GM21576 (cell line): Measurements from ENCODE around the gene GRIK1.

Source experiments
- ATAC-seq: cut with Tn5 transposase; IDR thresholded peaks from one replicate; pipeline ENCODE4 v1.9.1; 2021; ENCODE audit warnings: mild to moderate bottlenecking, moderate library complexity; ENCODE audit not compliant: unreplicated experiment

Gene GRIK1

DNA sequence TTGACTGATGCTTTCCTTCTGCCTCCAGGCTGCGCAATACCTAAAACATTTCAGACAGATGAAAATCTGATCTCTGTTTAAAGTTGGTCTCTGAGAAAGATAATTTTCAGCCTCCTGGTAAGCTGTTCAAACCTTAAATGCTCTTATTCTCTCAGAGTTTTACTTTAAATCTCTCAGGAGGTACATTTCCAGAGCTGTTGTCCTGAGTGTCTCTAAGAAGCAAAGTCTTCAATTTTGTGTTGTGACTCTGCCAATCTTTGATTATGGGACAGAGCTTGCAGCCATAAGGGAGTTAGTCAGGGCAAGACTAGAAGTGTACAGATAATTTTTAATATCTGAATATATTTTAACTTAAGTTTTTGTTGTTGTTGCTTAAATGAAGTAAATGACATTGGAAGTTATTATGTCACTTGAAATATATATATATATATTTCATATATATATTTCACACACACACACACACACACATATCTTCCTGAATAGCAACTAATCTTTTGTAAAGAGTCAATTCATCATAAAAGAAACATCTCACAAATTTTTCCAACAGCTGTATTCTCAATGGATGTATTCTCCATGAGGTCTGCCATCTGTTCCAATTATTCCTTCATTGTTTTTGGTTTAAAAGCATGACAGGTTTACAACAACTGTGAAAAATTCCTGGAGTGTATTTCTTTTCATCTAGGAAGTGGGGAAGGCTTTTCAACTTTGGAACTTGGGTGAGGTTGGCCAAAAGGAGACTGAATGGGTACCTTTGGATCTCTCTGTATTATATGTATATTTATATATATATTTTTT, 381.7 kb downstream of the GRIK1 start:
- ATAC-seq = no peak

GRCh38 chr21:29557200-29557599, 382.6 kb downstream of the GRIK1 start:
- no peak for ATAC-seq

GRCh38 chr21:29555601-29556000, 384.2 kb downstream of the GRIK1 start:
- no peak for ATAC-seq

DNA sequence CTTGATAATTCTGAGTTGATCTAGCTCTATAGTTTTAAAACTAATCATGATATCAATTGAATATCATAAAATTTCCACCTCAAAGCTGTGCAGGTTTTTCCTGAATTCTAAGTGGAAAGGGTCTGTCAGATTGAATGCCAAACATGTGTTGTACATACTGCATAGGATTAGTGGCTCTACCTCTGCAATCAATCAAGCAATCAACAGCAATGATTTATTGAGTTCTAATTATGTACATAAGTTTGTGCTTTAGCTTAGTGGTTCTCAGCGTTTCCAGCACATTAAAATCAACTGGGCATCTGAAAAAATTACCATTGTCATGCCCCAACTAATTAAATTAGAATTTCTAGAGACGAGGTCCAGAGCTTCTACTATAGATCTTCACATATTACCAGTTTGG, 389.6 kb downstream of the GRIK1 start:
- ATAC-seq = no peak

- ATAC-seq = no peak
Measured at GRCh38 chr21:29549614-29550013, 390.2 kb downstream of the GRIK1 start.

- no peak for ATAC-seq
Measured at GRCh38 chr21:29547998-29548397, 391.8 kb downstream of the GRIK1 start.

- ATAC-seq = no peak
Measured at GRCh38 chr21:29546071-29546470, 393.7 kb downstream of the GRIK1 start.

- no peak for ATAC-seq
Measured at GRCh38 chr21:29540289-29540688, 399.5 kb downstream of the GRIK1 start.

DNA sequence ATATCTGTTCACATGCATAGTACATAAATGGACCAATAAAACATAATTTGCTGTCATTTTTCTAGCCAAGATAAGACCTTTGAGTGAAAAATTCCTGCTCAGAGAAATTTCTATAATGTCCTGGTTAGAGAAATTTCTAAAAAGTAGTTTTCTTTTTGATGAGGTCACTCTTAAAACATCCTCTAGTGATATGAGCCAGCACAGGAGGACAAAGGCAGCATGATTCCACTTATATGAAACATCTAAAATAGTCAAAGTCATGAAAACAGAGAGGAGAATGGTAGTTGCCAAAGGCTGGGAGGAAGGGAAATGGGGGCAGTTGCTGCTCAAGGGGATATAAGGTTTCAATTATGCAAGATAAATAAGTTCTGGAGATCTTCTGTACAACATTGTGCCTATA, 401.7 kb downstream of the GRIK1 start:
- ATAC-seq = no peak

GRCh38 chr21:29534448-29534847, 405.3 kb downstream of the GRIK1 start:
- ATAC-seq = no peak

GRCh38 chr21:29529139-29529538, 410.7 kb downstream of the GRIK1 start:
- ATAC-seq = no peak

DNA sequence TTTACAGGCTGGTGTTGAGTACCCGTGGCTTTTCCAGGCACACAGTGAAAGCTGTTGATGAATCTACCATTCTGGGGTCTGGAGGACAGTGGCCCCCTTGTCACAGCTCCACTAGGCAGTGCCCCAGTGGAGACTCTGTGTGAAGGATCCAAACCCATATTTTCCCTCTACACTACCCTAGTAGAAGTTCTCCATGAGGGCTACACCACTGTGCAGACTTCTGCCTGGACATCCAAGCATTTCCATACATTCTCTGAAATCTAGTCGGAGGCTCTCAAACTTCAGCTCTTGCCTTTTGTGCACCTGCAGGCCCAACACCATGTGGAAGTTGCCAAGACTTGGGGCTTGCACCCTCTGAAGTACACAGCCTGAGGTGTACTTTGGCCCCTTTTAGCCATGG, 413.3 kb downstream of the GRIK1 start:
- ATAC-seq = no peak

GRCh38 chr21:29524055-29524454, 415.7 kb downstream of the GRIK1 start:
- no peak for ATAC-seq

DNA sequence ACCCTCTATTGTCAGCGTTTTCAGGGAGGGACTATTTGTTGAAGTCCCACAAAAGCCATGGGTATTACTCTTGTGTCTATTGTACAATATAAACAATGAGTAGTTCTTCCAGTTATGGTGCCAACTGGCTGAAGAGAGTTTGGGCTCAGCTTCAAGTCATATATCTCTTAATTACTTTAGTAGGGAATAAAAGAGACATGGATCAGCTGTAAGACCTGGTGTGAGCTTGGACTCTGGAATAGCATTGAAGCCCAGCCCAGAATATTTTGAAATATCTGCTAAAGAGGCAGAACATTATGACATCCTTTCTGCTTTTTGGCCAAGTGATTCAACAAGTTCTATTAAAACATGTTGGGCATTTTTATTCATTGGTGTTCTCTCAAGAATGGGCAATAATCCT, 416.1 kb downstream of the GRIK1 start:
- no peak for ATAC-seq

GRCh38 chr21:29521872-29522271, 417.9 kb downstream of the GRIK1 start:
- no peak for ATAC-seq

DNA sequence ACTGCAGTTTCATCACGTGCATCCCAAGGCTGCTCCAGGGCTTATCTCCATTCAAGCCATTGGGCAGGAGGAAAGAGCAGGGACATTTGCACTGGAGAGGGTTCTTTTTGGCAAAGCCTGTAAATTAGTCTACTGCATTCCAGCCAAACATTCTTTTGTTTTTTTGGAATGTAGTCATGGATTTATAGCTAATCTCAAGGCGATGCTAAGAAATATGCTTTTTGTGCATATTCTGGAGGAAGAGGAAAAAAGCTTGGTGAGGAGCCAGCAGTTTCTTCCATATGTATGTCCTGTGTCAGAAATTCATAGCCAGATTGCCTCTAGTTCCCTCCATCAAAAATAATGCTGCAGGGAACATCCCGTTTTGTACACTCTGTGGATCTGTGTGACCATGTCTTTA, 419.6 kb downstream of the GRIK1 start:
- no peak for ATAC-seq

DNA sequence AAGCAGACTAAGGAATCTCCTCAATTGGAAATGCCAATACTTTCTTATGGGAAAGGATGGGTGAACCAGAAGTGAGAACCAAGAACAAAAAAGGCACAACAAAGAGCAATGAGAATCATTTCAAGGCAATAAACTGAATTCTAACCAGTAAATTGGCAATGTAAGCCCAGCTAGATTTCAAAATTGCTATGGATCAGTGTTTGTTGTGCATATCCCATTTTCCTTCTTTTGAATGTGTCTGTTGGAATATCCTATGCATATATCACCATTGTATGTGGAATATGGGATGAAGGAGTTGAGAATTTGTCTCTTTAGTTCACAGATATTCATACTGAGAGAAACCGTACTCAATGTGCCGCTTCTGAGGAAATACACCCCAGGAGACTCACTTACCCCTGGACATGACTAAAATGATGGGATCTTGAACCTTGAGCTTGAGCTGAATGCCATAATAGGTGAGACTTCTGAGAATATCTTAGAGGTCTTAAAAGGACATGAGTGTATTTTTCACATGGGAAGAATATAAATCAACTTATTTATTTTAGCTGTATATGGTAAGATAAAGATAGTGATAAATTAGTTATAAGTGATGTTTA, 425.0 kb downstream of the GRIK1 start:
- no peak for ATAC-seq

DNA sequence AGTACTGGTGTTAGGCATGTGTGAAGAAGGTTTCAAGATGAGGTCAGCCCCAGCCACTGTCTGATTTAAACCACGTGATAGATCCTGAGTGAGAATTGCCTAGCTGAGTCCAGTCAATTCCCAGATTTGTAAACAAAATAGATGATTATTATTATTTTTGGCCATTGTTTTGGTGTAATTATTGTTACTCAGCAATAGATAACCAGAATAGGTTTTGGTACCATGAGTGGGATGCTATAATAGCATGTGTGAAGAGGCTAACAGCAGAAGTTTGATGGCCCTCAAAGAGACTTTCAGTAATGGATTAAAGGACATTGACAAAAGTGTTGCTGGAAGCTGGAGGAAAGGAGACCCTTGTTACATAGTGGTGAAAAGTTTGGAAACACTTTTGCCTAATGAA, 426.3 kb downstream of the GRIK1 start:
- no peak for ATAC-seq

DNA sequence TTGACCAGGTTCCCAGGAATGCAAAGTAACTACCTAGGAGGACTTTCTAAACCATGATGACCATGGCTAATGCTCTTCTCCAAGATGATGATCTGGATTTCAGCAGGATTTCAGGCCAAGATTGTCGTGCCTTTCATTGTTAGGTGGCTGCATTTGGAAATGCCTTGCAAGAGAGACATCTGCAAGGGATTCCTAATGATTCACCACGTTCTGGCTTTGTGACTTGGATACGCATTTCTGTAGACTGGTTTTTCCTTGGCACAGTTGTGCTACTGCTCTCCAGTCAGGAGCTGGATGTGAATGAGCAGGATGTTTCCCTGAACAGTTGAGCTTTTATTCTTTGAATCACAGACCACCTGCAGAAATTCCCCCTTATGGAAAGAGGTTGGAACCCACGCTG, 428.7 kb downstream of the GRIK1 start:
- ATAC-seq = no peak

GRCh38 chr21:29509121-29509520, 430.7 kb downstream of the GRIK1 start:
- no peak for ATAC-seq

DNA sequence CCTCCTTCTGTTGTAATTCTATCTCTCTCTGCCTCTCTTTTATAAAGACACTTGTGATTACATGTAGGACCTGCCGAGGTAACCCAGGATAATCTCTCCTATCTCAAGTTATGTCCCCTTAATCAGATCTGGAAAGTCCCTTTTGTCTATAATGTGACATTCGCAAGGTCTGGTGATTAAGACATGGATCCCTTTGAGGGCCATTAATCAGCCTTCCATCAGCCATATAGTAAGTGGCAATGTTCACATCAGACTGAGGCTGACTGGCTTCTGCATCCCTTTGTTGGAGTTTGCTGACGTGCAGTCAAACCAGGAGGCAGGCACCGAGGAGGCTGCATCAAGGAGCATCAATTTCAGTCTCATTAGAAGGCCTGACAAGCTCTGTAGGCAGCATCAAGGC, 431.5 kb downstream of the GRIK1 start:
- no peak for ATAC-seq

- ATAC-seq = no peak
Measured at GRCh38 chr21:29506947-29507346, 432.8 kb downstream of the GRIK1 start.

DNA sequence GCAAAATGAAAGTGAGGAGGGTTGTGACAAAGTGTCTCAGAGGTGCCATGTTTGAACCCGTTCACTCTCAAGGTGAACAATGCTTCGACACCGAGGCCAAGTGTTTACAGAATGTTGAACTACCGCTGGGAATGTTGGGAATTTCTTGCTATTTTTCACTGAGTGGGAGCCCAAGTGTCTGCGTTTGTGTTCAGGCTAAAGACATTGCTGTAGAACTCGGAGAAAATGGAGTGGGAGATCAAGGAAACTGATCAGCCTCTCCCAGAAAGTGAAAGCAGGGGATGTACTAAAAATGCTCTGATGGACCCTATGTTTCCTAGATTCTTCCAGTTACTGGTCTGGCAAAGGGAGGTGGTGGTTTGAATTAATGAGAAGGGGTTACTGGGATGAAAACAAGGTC, 433.6 kb downstream of the GRIK1 start:
- ATAC-seq = no peak
